GM21786 (cell line): ENCODE results near the gene MPZL1.

Experiments
- ATAC-seq: cut with Tn5 transposase; IDR thresholded peaks from one replicate; pipeline ENCODE4 v1.9.1; 2021; ENCODE audit not compliant: unreplicated experiment

The MPZL1 gene

DNA sequence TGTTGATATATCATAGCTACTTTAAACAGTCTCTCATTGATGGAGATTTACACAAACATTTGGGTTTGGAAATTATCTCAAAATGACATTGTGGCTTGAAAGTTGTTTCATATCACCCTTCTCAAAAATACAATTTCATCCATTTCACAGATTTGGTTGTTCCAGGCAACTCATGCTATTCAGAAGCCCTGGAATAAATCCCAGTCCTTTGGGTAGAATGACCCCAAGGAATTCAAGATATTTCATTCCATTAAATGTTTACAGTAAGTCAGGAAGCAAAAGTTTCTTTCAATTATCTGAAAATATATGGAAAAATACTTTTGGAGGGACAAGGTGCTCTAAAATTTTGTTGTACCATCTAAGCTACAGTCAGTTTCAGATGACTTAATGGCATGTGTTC lies 27.1 kb downstream of the MPZL1 start:
- no peak for ATAC-seq

DNA sequence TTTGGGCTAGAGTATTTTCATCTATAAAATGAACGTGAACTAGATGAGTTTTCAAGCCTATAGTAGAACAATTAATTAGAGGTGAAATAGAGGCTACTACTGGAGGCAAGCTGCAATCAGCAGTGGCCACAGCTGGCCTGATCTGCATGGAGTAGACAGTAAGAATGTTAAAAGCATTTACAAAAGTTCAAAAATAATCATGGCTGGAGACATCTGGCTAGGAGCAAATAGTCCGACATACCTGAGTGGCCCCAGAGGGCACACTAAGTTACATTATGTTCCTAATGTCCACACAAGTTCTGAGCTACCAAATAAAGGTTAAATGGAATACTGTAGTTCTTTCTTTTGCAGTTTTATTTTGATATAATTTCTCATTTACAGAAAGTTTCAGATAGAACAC lies 28.0 kb downstream of the MPZL1 start:
- ATAC-seq: no peak

DNA sequence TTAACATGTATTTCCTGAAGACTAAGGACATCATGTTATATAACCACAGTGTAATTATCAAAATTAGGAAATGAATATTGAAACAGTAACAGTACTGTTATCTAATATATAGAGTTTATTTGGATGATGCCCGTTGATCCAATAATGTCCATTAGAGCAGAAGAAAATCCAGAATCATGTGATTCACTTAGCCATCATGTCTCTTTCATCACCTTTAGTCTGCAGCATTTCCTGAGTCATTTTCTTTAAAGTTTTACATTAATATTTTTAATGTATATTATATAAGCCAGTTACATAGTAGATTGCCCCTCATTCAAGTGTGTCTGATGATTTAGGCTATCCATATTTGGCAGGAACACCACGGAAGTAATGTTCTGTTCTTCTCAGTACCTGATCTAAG lies 28.9 kb downstream of the MPZL1 start:
- no peak for ATAC-seq

GRCh38 chr1:167751676-167752075 lies 29.9 kb downstream of the MPZL1 start:
- ATAC-seq: no peak

DNA sequence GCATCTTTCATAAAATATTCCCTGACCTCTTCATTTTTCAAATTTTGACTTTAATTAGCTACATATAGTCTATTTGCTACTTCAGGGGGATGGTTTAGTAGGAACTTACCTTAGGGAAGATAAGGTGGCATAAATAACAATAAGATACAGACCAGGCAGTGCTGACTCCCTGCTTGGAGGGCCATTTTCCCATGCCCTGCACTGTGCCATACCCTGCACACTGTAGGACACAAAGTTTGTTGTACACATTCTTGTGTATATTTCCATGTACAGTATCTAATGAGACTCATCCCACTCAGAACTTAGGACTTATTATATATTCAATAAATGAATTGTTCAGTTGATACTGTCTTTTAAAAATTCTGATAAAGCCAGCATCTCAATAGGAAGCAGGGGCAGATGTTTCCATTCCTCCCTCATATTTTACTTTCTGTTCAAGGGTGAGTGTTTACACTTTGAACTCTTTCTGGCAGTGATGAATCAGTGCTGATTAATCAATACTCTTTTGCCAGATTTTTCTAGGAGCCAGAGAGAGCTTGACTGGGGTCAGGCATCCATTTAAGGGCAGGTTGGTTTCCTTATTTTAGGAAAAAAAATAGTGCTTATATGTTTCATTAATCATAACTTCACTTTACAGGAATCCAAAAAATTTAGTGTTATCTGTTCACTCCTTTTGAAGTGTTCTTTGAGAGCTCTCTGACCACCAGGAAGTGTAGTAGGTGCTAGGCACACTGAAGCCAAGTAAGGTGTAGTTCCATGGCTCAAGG lies 30.6 kb downstream of the MPZL1 start:
- peak; percentile 7 for ATAC-seq

- no peak for ATAC-seq
Observed at GRCh38 chr1:167755654-167756053, 33.9 kb downstream of the MPZL1 start.

DNA sequence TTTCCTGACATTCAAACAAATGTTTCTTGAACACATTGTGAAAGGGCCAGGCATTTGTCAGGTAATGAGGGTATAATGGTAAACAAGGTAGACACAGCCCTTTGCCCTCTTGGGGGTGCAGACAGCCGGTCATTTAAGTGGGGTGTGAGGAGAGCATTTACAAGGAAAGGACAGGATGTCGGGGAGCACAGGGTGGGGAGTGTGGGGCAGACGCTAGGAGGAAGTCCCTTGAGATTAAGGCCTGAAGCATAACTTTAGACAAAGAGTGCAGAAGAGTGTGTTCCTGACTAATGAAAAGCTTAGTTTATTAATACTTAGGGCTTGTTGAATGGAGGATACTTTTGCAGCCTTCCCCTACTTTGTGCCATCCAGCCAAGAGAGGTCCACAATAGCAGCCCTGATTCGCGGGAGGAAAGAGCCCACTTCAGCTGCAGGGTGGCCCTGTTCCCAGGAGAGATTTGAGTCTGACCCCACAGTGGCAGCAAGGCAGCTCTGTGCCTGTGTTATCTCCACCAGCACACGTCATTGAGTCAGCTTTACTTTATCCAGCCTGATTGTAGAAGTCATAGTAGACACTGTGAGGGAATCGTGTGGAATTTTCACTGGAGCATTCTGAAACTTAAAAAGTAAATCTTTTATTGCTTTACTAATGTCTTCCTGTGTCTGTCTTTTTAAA lies 35.1 kb downstream of the MPZL1 start:
- ATAC-seq: no peak

GRCh38 chr1:167757433-167758309 lies 35.9 kb downstream of the MPZL1 start:
- ATAC-seq: no peak

GRCh38 chr1:167761400-167761799 lies 39.6 kb downstream of the MPZL1 start:
- no peak for ATAC-seq

DNA sequence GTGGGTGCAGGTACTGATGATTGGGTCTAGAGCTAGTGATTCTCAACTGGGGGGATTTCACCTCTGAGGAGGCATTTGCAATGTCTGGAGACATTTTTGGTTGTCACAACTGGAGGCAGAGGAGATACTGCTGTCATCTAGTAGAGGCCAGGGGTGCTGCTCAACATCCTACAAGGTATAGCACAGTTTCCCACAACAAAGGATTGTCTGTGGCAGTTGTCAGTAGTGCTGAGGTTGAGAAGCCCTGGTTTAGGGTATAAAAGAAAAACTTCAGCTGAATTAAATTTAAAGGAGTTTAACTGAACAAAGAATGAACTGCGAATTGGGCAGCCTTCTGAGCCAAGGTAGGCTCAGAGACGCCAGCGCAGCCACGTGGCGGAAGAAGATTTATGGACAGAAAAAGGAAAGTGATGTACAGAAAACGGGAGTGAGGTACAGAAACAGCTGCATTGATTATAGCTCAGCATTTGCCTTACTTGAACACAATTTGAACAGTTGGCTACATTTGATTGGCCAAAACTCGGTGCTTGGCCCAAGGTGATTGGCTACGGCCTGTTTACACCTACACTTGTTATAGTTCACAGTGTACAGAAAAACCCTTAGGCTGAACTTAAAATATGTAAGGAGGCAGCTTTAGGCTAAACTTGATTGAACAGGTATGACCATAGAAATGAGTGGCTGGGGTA lies 40.4 kb downstream of the MPZL1 start:
- ATAC-seq: no peak

- no peak for ATAC-seq
Observed at GRCh38 chr1:167763525-167764220, 41.9 kb downstream of the MPZL1 start.

GRCh38 chr1:167764458-167765330 lies 42.9 kb downstream of the MPZL1 start:
- ATAC-seq: no peak

DNA sequence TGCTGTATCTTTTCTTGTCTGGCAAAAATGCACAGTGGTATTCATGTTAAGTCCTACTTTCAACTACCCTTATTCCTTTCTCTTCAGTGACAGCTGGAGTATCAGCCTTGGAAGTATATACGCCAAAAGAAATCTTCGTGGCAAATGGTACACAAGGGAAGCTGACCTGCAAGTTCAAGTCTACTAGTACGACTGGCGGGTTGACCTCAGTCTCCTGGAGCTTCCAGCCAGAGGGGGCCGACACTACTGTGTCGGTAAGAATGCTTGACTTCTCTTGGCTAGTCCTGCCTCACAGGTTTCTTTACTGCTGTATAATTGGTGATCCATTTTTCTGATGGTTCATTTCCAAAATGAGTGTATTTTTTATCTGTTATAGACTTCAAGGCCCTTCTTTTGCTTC lies 43.7 kb downstream of the MPZL1 start:
- no peak for ATAC-seq

GRCh38 chr1:167766538-167766937 lies 44.8 kb downstream of the MPZL1 start:
- no peak for ATAC-seq

DNA sequence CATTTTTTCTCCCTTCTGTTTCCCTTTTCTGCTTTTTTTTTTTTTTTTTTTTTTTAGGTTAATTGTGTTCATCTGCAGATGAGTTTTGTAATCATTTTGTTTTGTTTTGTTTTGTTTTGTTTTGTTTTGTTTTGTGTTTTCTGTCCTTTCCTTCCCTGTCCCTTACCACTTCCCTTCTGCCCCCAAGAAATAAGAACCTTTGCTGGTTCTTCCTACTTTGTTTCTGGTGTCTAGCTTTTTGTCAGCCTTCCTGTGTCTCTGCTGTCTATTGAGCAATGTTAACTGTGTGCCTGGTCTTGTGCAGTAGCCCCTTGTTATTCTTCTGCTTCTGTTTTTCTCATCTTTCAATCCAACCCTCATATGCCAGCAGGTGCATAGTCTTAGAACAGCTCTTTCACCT lies 46.0 kb downstream of the MPZL1 start:
- no peak for ATAC-seq

GRCh38 chr1:167770127-167770526 lies 48.3 kb downstream of the MPZL1 start:
- no peak for ATAC-seq

GRCh38 chr1:167772436-167772835 lies 50.7 kb downstream of the MPZL1 start:
- ATAC-seq: no peak

GRCh38 chr1:167773516-167773915 lies 51.7 kb downstream of the MPZL1 start:
- no peak for ATAC-seq

DNA sequence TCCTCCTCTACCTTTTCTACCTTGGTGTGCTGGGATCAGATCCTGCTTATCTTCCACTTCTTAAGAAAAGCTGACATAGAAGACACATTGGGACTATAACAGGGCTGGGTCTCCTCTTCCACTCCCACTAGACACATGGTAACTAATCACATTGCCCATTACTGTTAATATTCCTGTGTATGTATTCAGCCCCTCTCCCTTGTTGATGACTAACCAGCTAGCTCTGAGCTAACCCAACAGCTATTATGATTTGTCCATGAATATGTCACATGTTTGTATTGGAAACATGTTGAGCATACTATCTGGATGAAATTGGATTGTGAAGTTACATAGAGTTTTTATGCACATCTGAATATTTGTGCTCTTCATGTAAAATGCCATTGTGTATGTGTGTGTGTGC lies 52.9 kb downstream of the MPZL1 start:
- ATAC-seq: no peak

- no peak for ATAC-seq
Observed at GRCh38 chr1:167775178-167775577, 53.4 kb downstream of the MPZL1 start.
